Stimulated activated CD8-positive, alpha-beta memory T cell treated with anti-CD3 and anti-CD28 coated beads, Interleukin-12 subunit alpha, Interleukin-12 subunit beta, amount 100 ng/mL, for 24 hours (primary cell): ENCODE results near the gene SPATA31D3.
"Not testable (repeated sequence)": the region's sequence is repeated elsewhere in the genome, so short reads cannot be mapped to it uniquely, and the experiment has no call there.

ENCODE experiments used
- DNase-seq: peaks from one replicate; pipeline ENCODE4 v3.0.0-alpha.2; 2020; ENCODE audit errors: extremely low read depth

The SPATA31D3 gene

GRCh38 chr9:81943393-81943792 lies at the start of gene SPATA31D3:
Gene SPATA31D3, plus strand, starts transcription at chr9:81943500. Its CDS starts 86 bp downstream, at chr9:81943586.
- DNase-seq = not testable (repeated sequence)

DNA sequence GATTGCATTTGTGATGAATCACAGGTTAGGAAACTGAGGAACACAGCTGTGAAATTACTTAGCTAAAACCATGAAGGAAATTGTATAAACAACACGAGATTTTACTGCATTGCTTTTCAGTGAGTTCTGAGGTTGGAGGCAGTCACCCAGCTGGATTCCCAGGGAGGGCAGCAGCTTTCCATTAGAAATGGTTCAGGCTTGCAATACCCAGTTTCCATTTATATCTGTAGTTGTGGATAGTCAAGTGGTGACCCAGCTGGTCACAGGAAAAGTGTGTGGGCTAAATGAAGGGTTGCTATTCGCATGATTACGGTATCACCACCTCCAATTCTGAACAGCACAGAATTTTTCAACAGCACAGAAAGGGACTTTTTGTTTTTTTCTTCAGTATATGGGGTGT lies 49.4 kb upstream of the SPATA31D3 start:
- no peak for DNase-seq

GRCh38 chr9:81894891-81895290 lies 48.4 kb upstream of the SPATA31D3 start:
- DNase-seq = no peak

- no peak for DNase-seq
Observed at GRCh38 chr9:81896070-81896469, 47.2 kb upstream of the SPATA31D3 start.

DNA sequence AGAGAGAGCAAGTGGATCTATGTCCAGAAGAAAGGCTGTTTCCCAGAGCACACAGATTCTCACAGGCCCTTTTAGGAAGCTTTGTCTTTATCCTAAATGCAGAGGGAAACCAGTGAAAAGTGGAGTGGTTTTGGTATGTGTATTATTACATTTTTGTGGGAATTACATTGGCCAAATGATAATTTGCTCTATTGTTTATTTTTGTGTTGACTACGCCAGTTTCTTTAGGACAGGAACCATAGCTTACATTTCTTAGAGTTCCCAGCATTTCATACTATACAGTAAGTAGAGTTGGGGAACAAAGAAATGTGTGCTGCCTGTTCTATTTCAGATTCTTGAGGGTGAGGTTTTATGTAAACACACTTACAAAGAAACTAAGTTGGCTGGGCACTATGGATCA lies 44.4 kb upstream of the SPATA31D3 start:
- no peak for DNase-seq

DNA sequence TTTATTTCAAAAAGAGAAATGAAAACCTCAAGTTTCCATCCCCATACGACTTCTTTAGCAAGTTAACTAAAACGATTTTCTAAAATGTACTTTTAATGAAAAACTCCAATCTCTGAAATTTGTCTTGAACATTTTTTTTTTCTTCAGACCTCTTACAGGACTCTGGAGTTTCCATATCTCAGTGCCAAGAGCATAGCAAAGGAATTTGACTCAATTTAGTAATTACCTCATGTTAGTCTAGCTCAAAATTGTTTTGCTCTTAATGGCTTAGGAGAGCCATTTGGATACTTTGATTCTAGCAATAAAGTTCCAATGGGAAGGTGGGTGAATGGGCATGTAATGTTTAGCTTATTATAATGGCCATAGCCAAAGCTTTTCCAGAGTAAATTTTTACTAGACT lies 41.1 kb upstream of the SPATA31D3 start:
- no peak for DNase-seq

DNA sequence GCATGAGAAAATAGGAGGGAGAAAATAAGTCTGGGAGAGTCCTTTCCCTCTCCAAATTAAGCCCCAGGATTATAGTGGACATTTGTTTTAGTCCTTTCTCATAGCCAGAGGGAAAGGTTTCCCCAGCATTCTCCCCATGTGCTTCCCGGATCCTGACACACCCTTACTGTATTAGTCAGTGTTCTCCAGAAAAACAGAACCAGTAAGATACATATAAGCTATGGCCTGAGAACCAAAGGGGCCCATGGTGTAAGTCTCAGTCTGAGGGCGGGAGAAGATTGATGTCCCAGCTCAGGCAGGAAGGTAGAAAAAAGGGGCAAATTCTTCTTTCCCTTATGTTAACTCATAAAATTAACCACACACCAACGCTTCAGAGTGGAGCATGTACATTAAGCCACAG lies 40.7 kb upstream of the SPATA31D3 start:
- DNase-seq = no peak

GRCh38 chr9:81906671-81907070 lies 36.6 kb upstream of the SPATA31D3 start:
- DNase-seq = no peak

GRCh38 chr9:81912135-81912534 lies 31.2 kb upstream of the SPATA31D3 start:
- no peak for DNase-seq

GRCh38 chr9:81915801-81916505 lies 27.3 kb upstream of the SPATA31D3 start:
- no peak for DNase-seq

GRCh38 chr9:81918507-81918906 lies 24.8 kb upstream of the SPATA31D3 start:
- DNase-seq = not testable (repeated sequence)

- not testable (repeated sequence) for DNase-seq
Observed at GRCh38 chr9:81928305-81928704, 15.0 kb upstream of the SPATA31D3 start, which contains the start of gene SPATA31D4. Gene SPATA31D4, plus strand, starts transcription at chr9:81928428. Its CDS starts 86 bp downstream, at chr9:81928514.

DNA sequence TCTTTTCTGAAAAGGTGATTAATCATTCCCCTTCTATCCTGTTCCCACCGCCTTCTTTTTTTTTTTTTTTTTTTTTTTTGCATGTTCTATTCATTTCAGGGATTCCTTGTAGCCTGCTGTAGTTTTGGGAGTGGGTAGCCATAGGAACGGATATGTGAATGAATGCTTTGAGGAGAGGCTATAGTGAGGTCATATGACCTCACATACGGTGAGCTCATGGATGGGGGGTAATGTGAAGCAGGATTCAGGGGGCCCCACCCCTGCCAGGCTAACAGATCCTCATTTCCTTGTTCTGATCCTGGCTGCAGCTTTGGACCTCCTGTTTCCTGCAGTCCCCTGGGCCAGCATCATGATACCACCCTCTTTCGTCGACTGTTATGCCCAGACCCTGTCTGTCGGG lies 13.2 kb upstream of the SPATA31D3 start:
- not testable (repeated sequence) for DNase-seq

DNA sequence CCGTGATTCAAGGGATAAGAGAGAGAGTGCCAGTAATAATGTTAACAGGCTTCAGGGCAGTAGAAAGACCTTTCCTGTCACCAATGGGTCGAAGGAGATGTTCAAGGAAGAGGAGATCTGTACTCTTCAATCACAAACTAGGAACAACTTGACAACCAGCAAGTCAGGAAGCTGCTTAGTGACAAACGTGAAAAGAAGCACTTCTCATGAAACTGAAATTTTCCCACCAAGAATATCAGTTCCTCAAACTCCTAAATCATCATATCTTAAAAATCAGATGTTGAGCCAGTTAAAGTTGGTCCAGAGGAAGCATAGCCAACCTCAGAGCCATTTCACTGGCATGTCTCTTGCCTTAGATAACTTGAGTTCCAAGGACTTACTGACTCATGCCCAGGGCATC lies 9.8 kb upstream of the SPATA31D3 start:
- DNase-seq = not testable (repeated sequence)

DNA sequence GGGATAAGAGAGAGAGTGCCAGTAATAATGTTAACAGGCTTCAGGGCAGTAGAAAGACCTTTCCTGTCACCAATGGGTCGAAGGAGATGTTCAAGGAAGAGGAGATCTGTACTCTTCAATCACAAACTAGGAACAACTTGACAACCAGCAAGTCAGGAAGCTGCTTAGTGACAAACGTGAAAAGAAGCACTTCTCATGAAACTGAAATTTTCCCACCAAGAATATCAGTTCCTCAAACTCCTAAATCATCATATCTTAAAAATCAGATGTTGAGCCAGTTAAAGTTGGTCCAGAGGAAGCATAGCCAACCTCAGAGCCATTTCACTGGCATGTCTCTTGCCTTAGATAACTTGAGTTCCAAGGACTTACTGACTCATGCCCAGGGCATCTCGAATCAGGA lies 5.3 kb downstream of the SPATA31D3 start:
- not testable (repeated sequence) for DNase-seq

- no peak for DNase-seq
Observed at GRCh38 chr9:81953096-81953495, 9.8 kb downstream of the SPATA31D3 start.

GRCh38 chr9:81955625-81956024 lies 12.3 kb downstream of the SPATA31D3 start:
- no peak for DNase-seq

GRCh38 chr9:81964218-81965171 lies 21.2 kb downstream of the SPATA31D3 start:
- no peak for DNase-seq

DNA sequence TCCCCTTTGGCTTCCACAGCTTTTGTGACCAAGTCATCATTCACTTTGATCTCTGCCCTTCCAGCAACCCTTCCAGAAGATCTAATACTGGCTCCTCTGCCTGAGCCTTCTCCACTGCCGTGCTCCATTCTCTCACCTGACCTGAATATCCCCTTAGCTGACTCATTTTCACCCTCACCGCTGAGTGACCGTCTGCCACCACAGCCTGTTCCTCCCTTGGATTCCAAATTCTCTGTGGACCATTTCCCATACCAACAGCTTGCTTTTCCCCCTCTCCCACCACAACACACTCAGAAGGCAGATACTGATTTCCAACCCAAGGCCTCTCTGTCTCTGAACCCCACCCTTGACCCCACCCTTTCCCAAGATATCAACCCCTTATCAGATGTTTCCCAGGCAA lies 24.7 kb downstream of the SPATA31D3 start:
- no peak for DNase-seq

DNA sequence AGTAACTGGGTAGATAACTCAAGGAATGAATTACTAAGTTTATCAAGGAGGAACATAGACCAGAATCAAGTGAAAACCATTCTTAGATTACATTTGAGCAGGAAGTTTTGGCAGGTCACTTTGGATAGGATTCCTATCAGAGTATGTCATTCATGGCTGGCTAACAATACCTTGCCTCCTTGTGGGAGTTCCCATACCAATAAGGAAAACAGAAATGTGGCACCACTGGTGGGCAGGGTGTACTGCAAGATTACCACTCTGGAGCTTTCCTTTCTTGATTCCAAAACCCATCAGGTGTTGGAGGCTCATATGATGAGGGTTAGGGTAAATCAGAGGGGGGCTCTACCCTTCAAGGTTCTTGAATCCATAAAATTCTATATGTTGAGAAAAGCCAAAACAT lies 26.7 kb downstream of the SPATA31D3 start:
- DNase-seq = no peak

DNA sequence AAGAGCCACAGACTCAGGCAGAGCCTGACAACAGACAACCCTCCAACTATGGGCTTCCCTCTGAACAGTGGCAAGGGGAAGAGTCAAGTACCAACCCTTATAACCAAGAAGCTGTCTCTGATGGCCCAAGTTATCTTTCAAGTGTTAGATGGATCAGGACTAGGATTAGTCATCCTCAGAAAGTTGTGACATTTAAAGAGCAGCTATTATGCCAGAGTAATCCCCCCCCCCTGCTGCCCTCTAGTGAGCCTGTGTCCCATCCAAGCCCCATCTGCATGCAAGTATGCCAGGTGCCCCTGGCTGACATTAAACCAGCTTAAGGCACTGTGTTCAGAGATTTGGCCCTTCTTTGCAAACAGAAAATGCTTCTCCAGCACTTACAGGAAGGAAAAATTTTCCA lies 28.4 kb downstream of the SPATA31D3 start:
- DNase-seq = no peak

- DNase-seq = no peak
Observed at GRCh38 chr9:81974764-81975163, 31.5 kb downstream of the SPATA31D3 start.

- DNase-seq = no peak
Observed at GRCh38 chr9:81976351-81976750, 33.1 kb downstream of the SPATA31D3 start.
